MCF 10A (cell line): Measurements from ENCODE around the gene VASP. TPM values are rescaled to one million over a fixed set of nuclear protein-coding genes. Genes with fewer than 3 reads are reported as not detected.

ENCODE experiments used
- BruUV-seq: library from RNA; stranded (reverse); fragments of 400-500 nt; replicated peaks from 2 replicates; lab custom pipeline; 2021; lab: Mats Ljungman, UMichigan
- CTCF ChIA-PET: fragments of 300-600 bp; sonication (Branson Sonifier 250); formaldehyde crosslinking; extraction: SDS; loops from one replicate; lab custom pipeline; 2021; ENCODE audit warnings: antibody characterized with exemption, inconsistent platforms; lab: Yijun Ruan, JAX
- POLR2A ChIA-PET: fragments of 300-600, 350-650 bp; sonication (Branson Sonifier 250); formaldehyde crosslinking; extraction: SDS; loops from one replicate; lab custom pipeline; 2020; ENCODE audit warnings: antibody characterized with exemption, inconsistent platforms; lab: Yijun Ruan, JAX
- DNase-seq: peaks from one replicate; pipeline ENCODE4 v3.0.0-alpha.2; 2018; ENCODE audit not compliant: unreplicated experiment
- H3K27ac Mint-ChIP-seq: one replicate; pipeline ENCODE4 v1.8.0; 2022; ENCODE audit warnings: mild to moderate bottlenecking, low read depth, mixed read lengths; ENCODE audit not compliant: unreplicated experiment
- H3K27me3 Mint-ChIP-seq: one replicate; pipeline ENCODE4 v1.8.0; 2022; ENCODE audit warnings: mixed read lengths; ENCODE audit not compliant: insufficient read depth, unreplicated experiment
- H3K36me3 Mint-ChIP-seq: one replicate; pipeline ENCODE4 v1.8.0; 2022; ENCODE audit warnings: mild to moderate bottlenecking, moderate library complexity, mixed read lengths; ENCODE audit not compliant: insufficient read depth, unreplicated experiment
- H3K4me1 Mint-ChIP-seq: one replicate; pipeline ENCODE4 v1.8.0; 2022; ENCODE audit warnings: mixed read lengths; ENCODE audit not compliant: insufficient read depth, unreplicated experiment
- H3K4me3 Mint-ChIP-seq: one replicate; pipeline ENCODE4 v1.8.0; 2022; ENCODE audit warnings: mild to moderate bottlenecking, moderate library complexity, mixed read lengths; ENCODE audit not compliant: unreplicated experiment
- H3K9me3 Mint-ChIP-seq: one replicate; pipeline ENCODE4 v1.8.0; 2022; ENCODE audit warnings: mixed read lengths; ENCODE audit not compliant: unreplicated experiment
- intact Hi-C: fragments of 100-400 bp; cut with micrococcal nuclease; formaldehyde crosslinking; loops from 2 replicates; pipeline ENCODE4 v1.14.1; 2022
- total RNA-seq: library from RNA; stranded (reverse); gene quantifications from 2 replicates; pipeline ENCODE4 v1.2.3, GENCODE V29; 2022
- TF ChIP-seq, protein P1 (sequence below): fragments of 200-600 bp; IDR thresholded peaks from one replicate; pipeline ENCODE4 v1.8.0; 2022; ENCODE audit warnings: antibody characterized with exemption, mild to moderate bottlenecking; ENCODE audit not compliant: unreplicated experiment

Gene VASP
- total RNA-seq, 1 experiment from 2014 or later, result 178 TPM

GRCh38 chr19:45522010-45522941 is 15.0 kb downstream of the VASP start:
- intact Hi-C loops, result no loop called here
- Mint-ChIP-seq H3K27ac (no peak overlapping the region), H3K9me3 (no peaks in the 10 kb centered on the region), H3K27me3 (no peaks in the 10 kb centered on the region), H3K4me1 (peaks cover 3% of the 10 kb centered on the region), H3K4me3 (no peak overlapping the region), H3K36me3 (peaks cover 90% of the 10 kb centered on the region)
- POLR2A ChIA-PET, result no interaction called here
- CTCF ChIA-PET, result interaction anchor here (0.6 to 1.7 kb wide), 6 partner anchors 38 to 122 kb away, joined by 3 to 6 read pairs (median 4); no protein-coding TSS in a partner anchor
- TF ChIP-seq, protein P1, sequence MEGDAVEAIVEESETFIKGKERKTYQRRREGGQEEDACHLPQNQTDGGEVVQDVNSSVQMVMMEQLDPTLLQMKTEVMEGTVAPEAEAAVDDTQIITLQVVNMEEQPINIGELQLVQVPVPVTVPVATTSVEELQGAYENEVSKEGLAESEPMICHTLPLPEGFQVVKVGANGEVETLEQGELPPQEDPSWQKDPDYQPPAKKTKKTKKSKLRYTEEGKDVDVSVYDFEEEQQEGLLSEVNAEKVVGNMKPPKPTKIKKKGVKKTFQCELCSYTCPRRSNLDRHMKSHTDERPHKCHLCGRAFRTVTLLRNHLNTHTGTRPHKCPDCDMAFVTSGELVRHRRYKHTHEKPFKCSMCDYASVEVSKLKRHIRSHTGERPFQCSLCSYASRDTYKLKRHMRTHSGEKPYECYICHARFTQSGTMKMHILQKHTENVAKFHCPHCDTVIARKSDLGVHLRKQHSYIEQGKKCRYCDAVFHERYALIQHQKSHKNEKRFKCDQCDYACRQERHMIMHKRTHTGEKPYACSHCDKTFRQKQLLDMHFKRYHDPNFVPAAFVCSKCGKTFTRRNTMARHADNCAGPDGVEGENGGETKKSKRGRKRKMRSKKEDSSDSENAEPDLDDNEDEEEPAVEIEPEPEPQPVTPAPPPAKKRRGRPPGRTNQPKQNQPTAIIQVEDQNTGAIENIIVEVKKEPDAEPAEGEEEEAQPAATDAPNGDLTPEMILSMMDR, result no peak
- no TSS peak for BruUV-seq
- no peak for DNase-seq

DNA sequence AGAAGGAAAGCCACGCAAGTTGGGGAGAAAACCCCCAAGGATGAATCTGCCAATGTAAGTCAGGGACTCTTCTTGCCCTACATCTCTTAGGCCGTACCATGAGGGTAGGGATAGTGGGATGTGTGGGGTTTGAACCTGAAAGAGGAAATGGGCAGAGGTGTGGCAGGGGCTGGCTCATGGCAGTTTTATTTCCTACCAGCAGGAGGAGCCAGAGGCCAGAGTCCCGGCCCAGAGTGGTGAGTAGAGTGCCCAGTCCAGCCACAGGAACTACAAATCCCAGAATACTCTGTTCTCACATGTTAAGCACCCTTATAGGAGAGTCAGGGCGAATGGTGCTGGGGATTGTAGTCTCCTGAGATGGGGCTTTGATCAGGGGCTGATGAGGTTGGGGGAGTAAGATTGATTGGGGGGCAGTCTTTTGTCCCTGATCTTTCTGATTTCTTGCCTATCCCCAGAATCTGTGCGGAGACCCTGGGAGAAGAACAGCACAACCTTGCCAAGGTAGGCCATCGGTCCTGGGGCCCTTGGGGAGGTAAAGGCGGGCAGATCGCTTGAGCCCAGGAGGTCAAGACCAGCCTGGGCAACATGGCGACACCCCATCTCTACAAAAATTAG is 16.5 kb downstream of the VASP start:
- peak; percentile 87 for DNase-seq
- intact Hi-C loops, result loop anchor here (1.0 kb wide), 4 partner anchors 16 to 120 kb away; partner anchors contain the start of gene VASP
- ChIA-PET POLR2A (interaction anchor here (1.0 to 1.6 kb wide), 2 partner anchors 60 to 118 kb away, joined by 4 to 8 read pairs; no protein-coding TSS in a partner anchor), CTCF (interaction anchor here (0.7 to 1.4 kb wide), 6 partner anchors 14 to 118 kb away, joined by 3 to 7 read pairs (median 4); partner anchors contain the start of gene VASP)
- no TSS peak for BruUV-seq
- no peak overlapping the region for H3K4me3 Mint-ChIP-seq
- peak overlapping the region; percentile 69 for H3K27ac Mint-ChIP-seq
- TF ChIP-seq, protein P1, result peak; percentile 82
- peaks cover 90% of the 10 kb centered on the region for H3K36me3 Mint-ChIP-seq
- no peaks in the 10 kb centered on the region for H3K9me3 Mint-ChIP-seq
- peaks cover 13% of the 10 kb centered on the region for H3K4me1 Mint-ChIP-seq
- no peaks in the 10 kb centered on the region for H3K27me3 Mint-ChIP-seq

DNA sequence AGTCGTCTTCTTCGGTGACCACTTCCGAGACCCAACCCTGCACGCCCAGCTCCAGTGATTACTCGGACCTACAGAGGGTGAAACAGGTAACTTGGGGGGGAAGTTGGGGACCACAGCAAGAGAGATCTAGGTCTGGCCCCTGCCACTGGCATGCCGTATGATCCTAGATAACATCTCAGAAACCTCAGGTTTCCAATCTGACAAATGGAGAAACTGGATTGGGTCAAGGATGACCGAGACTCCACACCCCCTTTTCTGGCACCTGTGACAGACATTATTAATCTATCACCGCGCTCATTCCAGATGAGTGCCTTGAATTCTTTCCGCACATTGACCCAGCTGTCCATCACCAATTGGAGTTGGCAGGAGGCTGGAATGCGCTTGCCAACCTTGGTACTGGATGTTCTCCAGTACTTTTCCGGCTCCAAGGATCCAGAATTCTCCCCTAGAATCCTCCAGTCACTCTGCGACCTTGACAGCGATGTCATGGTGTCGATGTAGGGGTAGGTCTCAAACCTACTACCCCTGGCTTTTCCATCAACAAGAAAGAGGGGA is 17.4 kb downstream of the VASP start:
- no peak for DNase-seq
- no peaks in the 10 kb centered on the region for H3K27me3 Mint-ChIP-seq
- no peak overlapping the region for H3K27ac Mint-ChIP-seq
- H3K4me1 Mint-ChIP-seq, result peaks cover 13% of the 10 kb centered on the region
- CTCF ChIA-PET, result interaction anchor here (0.6 to 1.4 kb wide), 12 partner anchors 13 to 119 kb away, joined by 3 to 7 read pairs (median 4); partner anchors contain the start of gene VASP
- intact Hi-C loops, result no loop called here
- no TSS peak for BruUV-seq
- POLR2A ChIA-PET, result interaction anchor here (0.6 to 2.3 kb wide), 5 partner anchors 19 to 117 kb away, joined by 3 to 8 read pairs (median 4); no protein-coding TSS in a partner anchor
- no peak overlapping the region for H3K4me3 Mint-ChIP-seq
- H3K36me3 Mint-ChIP-seq, result peaks cover 81% of the 10 kb centered on the region
- TF ChIP-seq, protein P1, result no peak
- H3K9me3 Mint-ChIP-seq, result no peaks in the 10 kb centered on the region
